H9 (cell line): ENCODE measurements around the gene ZBED2. TPM values are rescaled to one million over a fixed set of nuclear protein-coding genes. Genes with fewer than 3 reads are reported as not detected.
"Not testable (repeated sequence)": the region's sequence is repeated elsewhere in the genome, so short reads cannot be mapped to it uniquely, and the experiment has no call there.

Experiments used
- DNase-seq: peaks from one replicate; pipeline ENCODE4 v3.0.0-alpha.2; 2017
- H2AFZ ChIP-seq: one replicate; pipeline ENCODE4 v1.6.1; 2013; ENCODE audit warnings: mild to moderate bottlenecking, low read length, control low read depth, moderate library complexity
- H2AK5ac ChIP-seq: 2 replicates; pipeline ENCODE4 v1.6.1; 2013; ENCODE audit warnings: low read length, control low read depth, mixed read lengths; ENCODE audit not compliant: insufficient read length
- H2BK120ac ChIP-seq: one replicate; pipeline ENCODE4 v1.6.1; 2013; ENCODE audit warnings: low read depth, mild to moderate bottlenecking, low read length, control low read depth, inconsistent platforms; ENCODE audit not compliant: poor library complexity, severe bottlenecking
- H2BK12ac ChIP-seq: 2 replicates; pipeline ENCODE4 v1.6.1; 2013; ENCODE audit warnings: low read length, control low read depth, mixed read lengths, low read depth; ENCODE audit not compliant: insufficient read length
- H2BK15ac ChIP-seq: 2 replicates; pipeline ENCODE4 v1.6.1; 2013; ENCODE audit warnings: low read depth, low read length, control low read depth
- H2BK20ac ChIP-seq: one replicate; pipeline ENCODE4 v1.6.1; 2013; ENCODE audit warnings: low read depth, mild to moderate bottlenecking, low read length, control low read depth, inconsistent platforms; ENCODE audit not compliant: poor library complexity, severe bottlenecking
- H2BK5ac ChIP-seq: 2 replicates; pipeline ENCODE4 v1.6.1; 2013; ENCODE audit warnings: low read length, control low read depth, mixed read lengths; ENCODE audit not compliant: insufficient read length
- H3K14ac ChIP-seq: 2 replicates; pipeline ENCODE4 v1.6.1; 2013; ENCODE audit warnings: low read length, control low read depth; ENCODE audit not compliant: insufficient read depth
- H3K18ac ChIP-seq: 2 replicates; pipeline ENCODE4 v1.6.1; 2013; ENCODE audit warnings: low read depth, mild to moderate bottlenecking, mixed read lengths, low read length, control low read depth; ENCODE audit not compliant: insufficient read length
- H3K23ac ChIP-seq: 2 replicates; pipeline ENCODE4 v1.6.1; 2013; ENCODE audit warnings: low read length, control low read depth, mixed read lengths, low read depth; ENCODE audit not compliant: insufficient read length
- H3K23me2 ChIP-seq: 2 replicates; pipeline ENCODE4 v1.6.1; 2013; ENCODE audit warnings: low read depth, mild to moderate bottlenecking, mixed read lengths, low read length, control low read depth; ENCODE audit not compliant: insufficient read length, poor library complexity, severe bottlenecking
- H3K27ac ChIP-seq: 2 replicates; pipeline ENCODE4 v1.5.1; 2013; ENCODE audit warnings: low read length, control low read depth, mixed read lengths, low read depth; ENCODE audit not compliant: insufficient read length
- H3K27me3 ChIP-seq: 2 replicates; pipeline ENCODE4 v1.6.1; 2013; ENCODE audit warnings: low read length, control low read depth, inconsistent platforms; ENCODE audit not compliant: insufficient read depth
- H3K4ac ChIP-seq: 2 replicates; pipeline ENCODE4 v1.6.1; 2013; ENCODE audit warnings: low read depth, mild to moderate bottlenecking, control low read depth, inconsistent platforms, low read length, moderate library complexity
- H3K4me1 ChIP-seq: 2 replicates; pipeline ENCODE4 v1.6.1; 2013; ENCODE audit warnings: low read length, control low read depth, inconsistent platforms; ENCODE audit not compliant: insufficient read depth
- H3K4me2 ChIP-seq: 2 replicates; pipeline ENCODE4 v1.6.1; 2013; ENCODE audit warnings: low read length, control low read depth, mixed read lengths; ENCODE audit not compliant: insufficient read length, insufficient read depth
- H3K56ac ChIP-seq: 2 replicates; pipeline ENCODE4 v1.6.1; 2013; ENCODE audit warnings: low read depth, mild to moderate bottlenecking, mixed read lengths, low read length, control low read depth; ENCODE audit not compliant: insufficient read length
- H3K79me1 ChIP-seq: 2 replicates; pipeline ENCODE4 v1.6.1; 2013; ENCODE audit warnings: low read depth, mild to moderate bottlenecking, moderate library complexity, low read length, control low read depth, inconsistent platforms; ENCODE audit not compliant: insufficient read depth, poor library complexity, severe bottlenecking
- H3K79me2 ChIP-seq: 2 replicates; pipeline ENCODE4 v1.6.1; 2013; ENCODE audit warnings: low read length, control low read depth, inconsistent platforms; ENCODE audit not compliant: insufficient read depth
- H3K9ac ChIP-seq: 2 replicates; pipeline ENCODE4 v1.6.1; 2013; ENCODE audit warnings: low read length, control low read depth, mixed read lengths; ENCODE audit not compliant: insufficient read length; ENCODE audit errors: extremely low read depth
- H3K9me3 ChIP-seq: one replicate; pipeline ENCODE4 v1.6.1; 2013; ENCODE audit warnings: low read depth, low read length, inconsistent platforms; ENCODE audit not compliant: control insufficient read depth
- H3T11ph ChIP-seq: one replicate; pipeline ENCODE4 v1.6.1; 2013; ENCODE audit warnings: mild to moderate bottlenecking, low read length, control low read depth, inconsistent platforms
- H4K20me1 ChIP-seq: one replicate; pipeline ENCODE4 v1.6.1; 2013; ENCODE audit not compliant: control insufficient read depth, insufficient read length, insufficient read depth
- H4K5ac ChIP-seq: 2 replicates; pipeline ENCODE4 v1.6.1; 2013; ENCODE audit warnings: low read depth, mild to moderate bottlenecking, mixed read lengths, low read length, control low read depth; ENCODE audit not compliant: insufficient read length
- H4K8ac ChIP-seq: replicated peaks from 2 replicates; pipeline ENCODE4 v1.6.1; 2013; ENCODE audit warnings: low read length, control low read depth, mixed read lengths, low read depth; ENCODE audit not compliant: insufficient read length
- H4K91ac ChIP-seq: 2 replicates; pipeline ENCODE4 v1.6.1; 2013; ENCODE audit warnings: low read depth, mild to moderate bottlenecking, moderate library complexity, mixed read lengths, low read length, control low read depth; ENCODE audit not compliant: insufficient read length
- H3K27ac Mint-ChIP-seq, 3 experiments: 2 replicates in 2 of 3; 3 replicates in 1 of 3; pipeline ENCODE4 v1.8.0; 2020 to 2021; ENCODE audit warnings: mixed read lengths in 3 of 3, mild to moderate bottlenecking in 1 of 3, moderate library complexity in 1 of 3
- H3K27me3 Mint-ChIP-seq: 2 replicates; pipeline ENCODE4 v1.8.0; 2021; ENCODE audit warnings: low read depth, mild to moderate bottlenecking, moderate library complexity, mixed read lengths
- H3K36me3 Mint-ChIP-seq, 3 experiments: 2 replicates in 2 of 3; 3 replicates in 1 of 3; pipeline ENCODE4 v1.8.0; 2020 to 2021; ENCODE audit warnings: low read depth in 3 of 3, mixed read lengths in 3 of 3; ENCODE audit not compliant: insufficient read depth in 1 of 3
- H3K4me1 Mint-ChIP-seq, 2 experiments: 2 replicates each; pipeline ENCODE4 v1.8.0; 2020; ENCODE audit warnings: mixed read lengths in 2 of 2
- H3K4me3 Mint-ChIP-seq, 2 experiments: 2 replicates in 1 of 2; 3 replicates in 1 of 2; pipeline ENCODE4 v1.8.0; 2020 to 2021; ENCODE audit warnings: mild to moderate bottlenecking in 2 of 2, mixed read lengths in 2 of 2, moderate library complexity in 1 of 2
- H3K9me3 Mint-ChIP-seq, 2 experiments: 2 replicates in 1 of 2; 3 replicates in 1 of 2; pipeline ENCODE4 v1.8.0; 2020; ENCODE audit warnings: mild to moderate bottlenecking in 2 of 2, mixed read lengths in 2 of 2, moderate library complexity in 1 of 2
- WGBS: extraction: QIAGEN DNeasy Blood & Tissue Kit; methylation state at CpG from one replicate; pipeline ENCODE4 v1.1.7; 2013; ENCODE audit warnings: missing lambda C conversion rate, low lambda C conversion rate, mixed read lengths; ENCODE audit not compliant: insufficient read length; ENCODE audit errors: extremely low coverage; 5-methylcytosine and 5-hydroxymethylcytosine counted together
- total RNA-seq: library from RNA; stranded (reverse); gene quantifications from 2 replicates; pipeline ENCODE4 v1.2.1, GENCODE V29; 2021
- TF ChIP-seq, protein P1 (sequence below): fragments of 200-600 bp; sonication (generic); conservative IDR thresholded peaks from 3 replicates; pipeline ENCODE4 v1.8.0; 2021; ENCODE audit warnings: antibody characterized with exemption, mild to moderate bottlenecking

ZBED2 gene
- total RNA-seq, 1 experiment from 2014 or later = not detected

DNA sequence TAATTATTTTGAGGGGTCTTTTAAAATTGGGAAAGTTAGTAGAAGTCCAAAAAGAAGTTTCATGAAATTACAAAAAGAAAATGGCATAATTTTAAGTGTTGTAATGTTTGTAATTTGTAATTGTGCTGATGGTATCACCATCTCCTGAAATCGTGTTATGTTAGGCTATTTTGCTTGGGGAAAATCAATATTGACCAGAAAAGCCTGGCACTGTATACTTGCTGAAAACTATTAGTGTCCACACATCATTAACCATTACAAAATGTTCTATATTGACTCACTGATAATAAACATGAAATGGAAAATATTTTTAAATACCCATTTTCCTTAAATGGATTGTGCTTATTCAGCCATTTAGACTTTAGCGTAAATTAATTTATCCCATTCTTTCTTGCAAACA lies 40.3 kb upstream of the ZBED2 start:
- no peak overlapping the region for H3K18ac ChIP-seq
- TF ChIP-seq, protein P1, sequence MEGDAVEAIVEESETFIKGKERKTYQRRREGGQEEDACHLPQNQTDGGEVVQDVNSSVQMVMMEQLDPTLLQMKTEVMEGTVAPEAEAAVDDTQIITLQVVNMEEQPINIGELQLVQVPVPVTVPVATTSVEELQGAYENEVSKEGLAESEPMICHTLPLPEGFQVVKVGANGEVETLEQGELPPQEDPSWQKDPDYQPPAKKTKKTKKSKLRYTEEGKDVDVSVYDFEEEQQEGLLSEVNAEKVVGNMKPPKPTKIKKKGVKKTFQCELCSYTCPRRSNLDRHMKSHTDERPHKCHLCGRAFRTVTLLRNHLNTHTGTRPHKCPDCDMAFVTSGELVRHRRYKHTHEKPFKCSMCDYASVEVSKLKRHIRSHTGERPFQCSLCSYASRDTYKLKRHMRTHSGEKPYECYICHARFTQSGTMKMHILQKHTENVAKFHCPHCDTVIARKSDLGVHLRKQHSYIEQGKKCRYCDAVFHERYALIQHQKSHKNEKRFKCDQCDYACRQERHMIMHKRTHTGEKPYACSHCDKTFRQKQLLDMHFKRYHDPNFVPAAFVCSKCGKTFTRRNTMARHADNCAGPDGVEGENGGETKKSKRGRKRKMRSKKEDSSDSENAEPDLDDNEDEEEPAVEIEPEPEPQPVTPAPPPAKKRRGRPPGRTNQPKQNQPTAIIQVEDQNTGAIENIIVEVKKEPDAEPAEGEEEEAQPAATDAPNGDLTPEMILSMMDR = no peak
- H2BK15ac ChIP-seq = no peak overlapping the region
- H3K9ac ChIP-seq = no peak overlapping the region
- H3K23me2 ChIP-seq = no peaks in the 10 kb centered on the region
- H2BK12ac ChIP-seq = no peak overlapping the region
- H4K91ac ChIP-seq = no peak overlapping the region
- no peak overlapping the region for H4K8ac ChIP-seq
- H2BK120ac ChIP-seq = no peak overlapping the region
- H3K14ac ChIP-seq = no peak overlapping the region
- H2BK5ac ChIP-seq = no peak overlapping the region
- H3K4me1 Mint-ChIP-seq = peaks cover 3% of the 10 kb centered on the region in 2 experiments; a peak in 3 of 4 replicates
- H4K20me1 ChIP-seq = no peaks in the 10 kb centered on the region
- no peaks in the 10 kb centered on the region; a peak in 1 of 7 replicates for H3K36me3 Mint-ChIP-seq
- no peaks in the 10 kb centered on the region for H3K9me3 Mint-ChIP-seq
- H3K23ac ChIP-seq = no peak overlapping the region
- no peak for DNase-seq
- H4K5ac ChIP-seq = no peak overlapping the region
- H3K27me3 ChIP-seq = no peaks in the 10 kb centered on the region
- H3T11ph ChIP-seq = no peak overlapping the region
- H3K9me3 ChIP-seq = no peaks in the 10 kb centered on the region
- H3K4ac ChIP-seq = no peak overlapping the region
- no peak overlapping the region for H3K27ac Mint-ChIP-seq
- no peak overlapping the region for H3K4me3 Mint-ChIP-seq
- no peaks in the 10 kb centered on the region for H3K79me2 ChIP-seq
- H3K56ac ChIP-seq = no peak overlapping the region
- H3K4me2 ChIP-seq = no peak overlapping the region
- H3K27ac ChIP-seq = no peak overlapping the region
- H2AK5ac ChIP-seq = no peak overlapping the region
- H2BK20ac ChIP-seq = no peak overlapping the region
- H2AFZ ChIP-seq = no peak overlapping the region
- WGBS = no CpG with 5 or more reads among the region's 2 CpGs
- no peaks in the 10 kb centered on the region for H3K27me3 Mint-ChIP-seq
- no peaks in the 10 kb centered on the region for H3K79me1 ChIP-seq
- H3K4me1 ChIP-seq = no peaks in the 10 kb centered on the region

DNA sequence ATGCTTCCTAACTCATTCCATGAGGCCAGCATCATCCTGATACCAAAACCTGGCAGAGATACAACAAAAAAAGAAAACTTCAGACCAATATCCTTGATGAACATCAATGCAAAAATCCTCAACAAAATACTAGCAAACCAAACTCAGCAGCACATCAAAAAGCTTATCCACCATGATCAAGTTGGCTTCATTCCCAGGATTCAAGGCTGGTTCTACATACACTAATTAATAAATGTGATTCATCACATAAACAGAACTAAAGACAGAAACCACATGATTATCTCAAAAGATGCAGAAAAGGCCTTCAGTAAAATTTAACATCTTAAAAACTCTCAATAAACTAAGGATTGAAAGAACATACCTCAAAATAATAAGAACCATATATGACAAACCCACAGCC lies 35.5 kb upstream of the ZBED2 start:
- H2BK120ac ChIP-seq, H3K27ac Mint-ChIP-seq, H3K4me3 Mint-ChIP-seq, H3K4ac ChIP-seq, H3K4me1 ChIP-seq, H2BK15ac ChIP-seq, H4K20me1 ChIP-seq, H3K56ac ChIP-seq, H3K18ac ChIP-seq, H2BK20ac ChIP-seq, H3K23ac ChIP-seq, H4K91ac ChIP-seq, H3K79me1 ChIP-seq, H4K8ac ChIP-seq, H3K4me2 ChIP-seq, H2AFZ ChIP-seq, H3K27ac ChIP-seq, H3K9me3 ChIP-seq, H3K4me1 Mint-ChIP-seq, H2BK12ac ChIP-seq, H4K5ac ChIP-seq, H3K14ac ChIP-seq, H2AK5ac ChIP-seq, H3K23me2 ChIP-seq, H3K9ac ChIP-seq, H3K27me3 Mint-ChIP-seq, H3K27me3 ChIP-seq, H2BK5ac ChIP-seq, H3K79me2 ChIP-seq, DNase-seq, H3T11ph ChIP-seq: not testable (repeated sequence)
- Mint-ChIP-seq H3K36me3 (peaks cover 0 to 14% (median 6%) of the 10 kb centered on the region in 3 experiments; a peak in 4 of 7 replicates), H3K9me3 (peaks cover 10 to 14% of the 10 kb centered on the region in 2 experiments)
